ENCODE data around the gene ISOC2.

Gene ISOC2

GRCh38 chr19:55464039-55464661, 2.7 kb upstream of the ISOC2 start:
- TF ChIP-seq CTCF (conservative IDR thresholded peaks at IDR 0.05; ENCODE audit: low read length) (no peak), EZH2phosphoT487 (IDR thresholded peaks at IDR 0.05; ENCODE audit: borderline replicate concordance) (no peak)
- H2AFZ ChIP-seq (ENCODE audit: low read length), result no peak overlapping the region
- peaks cover 12% of the 10 kb centered on the region for H4K20me1 ChIP-seq (ENCODE audit: insufficient read depth, low read length, poor library complexity, severe bottlenecking)
- peaks cover 19% of the 10 kb centered on the region for H3K79me2 ChIP-seq (ENCODE audit: insufficient read depth, low read length)
- no peak overlapping the region for H3K9ac ChIP-seq (ENCODE audit: low read depth, low read length, poor library complexity, severe bottlenecking)
- H3K9me2 ChIP-seq (replicated peaks; ENCODE audit: low read depth, low read length), result no peaks in the 10 kb centered on the region
- H3K4me1 ChIP-seq (ENCODE audit: insufficient read depth, low read length, poor library complexity, severe bottlenecking), result peaks cover 26% of the 10 kb centered on the region
- H3K4me3 ChIP-seq (ENCODE audit: low read length, poor library complexity, severe bottlenecking), result no peak overlapping the region
- H3K36me3 ChIP-seq (ENCODE audit: insufficient read depth, low read length), result no peaks in the 10 kb centered on the region
- H3K27me3 ChIP-seq (ENCODE audit: insufficient read depth, low read length, poor library complexity, severe bottlenecking), result peaks cover 3% of the 10 kb centered on the region
- no peaks in the 10 kb centered on the region for H3K9me3 ChIP-seq (ENCODE audit: insufficient read depth, low read depth, low read length)
- no peak overlapping the region for H3K4me2 ChIP-seq (ENCODE audit: low read depth, low read length, poor library complexity, severe bottlenecking)
- 0 out of 2 replicates have a peak, but pooled peaks cover 3% of the 10 kb centered on the region for H3F3A ChIP-seq (ENCODE audit: low read depth)

GRCh38 chr19:55463583-55464031, 2.2 kb upstream of the ISOC2 start:
- Histone ChIP-seq H3K4me3 (ENCODE audit: low read length, poor library complexity, severe bottlenecking) (no peak overlapping the region), H3K9me2 (replicated peaks; ENCODE audit: low read depth, low read length) (no peaks in the 10 kb centered on the region), H3K79me2 (ENCODE audit: insufficient read depth, low read length) (peaks cover 19% of the 10 kb centered on the region), H3K9me3 (ENCODE audit: insufficient read depth, low read depth, low read length) (no peaks in the 10 kb centered on the region), H3K36me3 (ENCODE audit: insufficient read depth, low read length) (no peaks in the 10 kb centered on the region), H2AFZ (ENCODE audit: low read length) (no peak overlapping the region), H3K4me2 (ENCODE audit: low read depth, low read length, poor library complexity, severe bottlenecking) (no peak overlapping the region), H3F3A (ENCODE audit: low read depth) (0 out of 2 replicates have a peak, but pooled peaks cover 3% of the 10 kb centered on the region), H3K4me1 (ENCODE audit: insufficient read depth, low read length, poor library complexity, severe bottlenecking) (peaks cover 28% of the 10 kb centered on the region), H4K20me1 (ENCODE audit: insufficient read depth, low read length, poor library complexity, severe bottlenecking) (peaks cover 13% of the 10 kb centered on the region), H3K27me3 (ENCODE audit: insufficient read depth, low read length, poor library complexity, severe bottlenecking) (peaks cover 3% of the 10 kb centered on the region), H3K9ac (ENCODE audit: low read depth, low read length, poor library complexity, severe bottlenecking) (no peak overlapping the region)
- TF ChIP-seq EZH2phosphoT487 (IDR thresholded peaks at IDR 0.05; ENCODE audit: borderline replicate concordance) (no peak), CTCF (conservative IDR thresholded peaks at IDR 0.05; ENCODE audit: low read length) (no peak)

- Histone ChIP-seq H3K4me3 (ENCODE audit: low read length, poor library complexity, severe bottlenecking) (peak overlapping the region; percentile 76), H3F3A (ENCODE audit: low read depth) (0 out of 2 replicates have a peak, but pooled peaks cover 3% of the 10 kb centered on the region), H4K20me1 (ENCODE audit: insufficient read depth, low read length, poor library complexity, severe bottlenecking) (peaks cover 13% of the 10 kb centered on the region), H3K27me3 (ENCODE audit: insufficient read depth, low read length, poor library complexity, severe bottlenecking) (peaks cover 3% of the 10 kb centered on the region), H3K4me1 (ENCODE audit: insufficient read depth, low read length, poor library complexity, severe bottlenecking) (peaks cover 33% of the 10 kb centered on the region), H3K79me2 (ENCODE audit: insufficient read depth, low read length) (peaks cover 19% of the 10 kb centered on the region), H2AFZ (ENCODE audit: low read length) (no peak overlapping the region), H3K9me3 (ENCODE audit: insufficient read depth, low read depth, low read length) (no peaks in the 10 kb centered on the region), H3K9ac (ENCODE audit: low read depth, low read length, poor library complexity, severe bottlenecking) (peak overlapping the region; percentile 45), H3K9me2 (replicated peaks; ENCODE audit: low read depth, low read length) (no peaks in the 10 kb centered on the region), H3K36me3 (ENCODE audit: insufficient read depth, low read length) (no peaks in the 10 kb centered on the region), H3K4me2 (ENCODE audit: low read depth, low read length, poor library complexity, severe bottlenecking) (peak overlapping the region; percentile 81)
- TF ChIP-seq EZH2phosphoT487 (IDR thresholded peaks at IDR 0.05; ENCODE audit: borderline replicate concordance) (no peak), CTCF (conservative IDR thresholded peaks at IDR 0.05; ENCODE audit: low read length) (no peak)
Observed at GRCh38 chr19:55462722-55463121, 1.3 kb upstream of the ISOC2 start.
